Esophagus muscularis mucosa (tissue), 4 donors: Measurements from ENCODE around the gene VSNL1. TPM values are rescaled to one million over a fixed set of nuclear protein-coding genes. Genes with fewer than 3 reads are reported as not detected.

Source experiments
- DNase-seq: peaks from one replicate; pipeline ENCODE4 v3.0.0-alpha.2; 2017; ENCODE audit errors: extremely low spot score
- H3K27ac ChIP-seq, 4 donors: fragments of 200-600 bp; sonication (generic); replicated peaks in 1 of 4; 1 replicate in 3 of 4; 2 replicates in 1 of 4; pipeline ENCODE4 v1.5.1; 2016 to 2019; ENCODE audit warnings: mild to moderate bottlenecking in 1 of 4
- H3K27me3 ChIP-seq, 4 donors: fragments of 200-600 bp; sonication (generic); one replicate each; pipeline versions ENCODE4 v1.5.1 to v1.6.0; 2016 to 2019
- H3K36me3 ChIP-seq, 4 donors: fragments of 200-600 bp; sonication (generic); one replicate each; pipeline ENCODE4 v1.5.1; 2016 to 2019
- H3K4me1 ChIP-seq, 4 donors: fragments of 200-600 bp; sonication (generic); one replicate each; pipeline ENCODE4 v1.5.1; 2016 to 2019
- H3K4me3 ChIP-seq, 4 donors: fragments of 200-600 bp; sonication (generic); 1 replicate in 2 of 4; 2 replicates in 2 of 4; pipeline ENCODE4 v1.5.1; 2016 to 2019; ENCODE audit warnings: mild to moderate bottlenecking in 4 of 4, moderate library complexity in 1 of 4
- H3K9me3 ChIP-seq, 4 donors: fragments of 200-600 bp; sonication (generic); 1 replicate in 3 of 4; 2 replicates in 1 of 4; pipeline ENCODE4 v1.5.1; 2016 to 2019
- CTCF ChIP-seq, 3 experiments: fragments of 200-600 bp in 2 of 3; fragments of 450-650 bp in 1 of 3; sonication (generic) in 2 of 3; IDR thresholded peaks; one replicate each; pipeline ENCODE4 v1.5.1; 2017 to 2019; ENCODE audit warnings: antibody characterized with exemption in 3 of 3, mild to moderate bottlenecking in 2 of 3, moderate library complexity in 1 of 3
- EP300 ChIP-seq: sonication (generic); formaldehyde crosslinking; IDR thresholded peaks from one replicate; pipeline ENCODE4 v1.6.1; 2017; ENCODE audit warnings: antibody characterized with exemption
- POLR2A ChIP-seq: fragments of 450-650 bp; IDR thresholded peaks from one replicate; pipeline ENCODE4 v1.6.1; 2017; ENCODE audit warnings: antibody characterized with exemption, moderate library complexity, mild to moderate bottlenecking, low read depth
- POLR2AphosphoS5 ChIP-seq, 2 donors: sonication (generic); formaldehyde crosslinking; IDR thresholded peaks; one replicate each; pipeline ENCODE4 v1.6.1; 2017; ENCODE audit warnings: antibody characterized with exemption in 2 of 2
- WGBS: methylation state at CpG from one replicate; pipeline ENCODE4 v1.1.5; 2018; 5-methylcytosine and 5-hydroxymethylcytosine counted together
- intact Hi-C: fragments of 100-400 bp; cut with DNase I; formaldehyde crosslinking; loops from one replicate; pipeline ENCODE4 v1.15.1; 2023
- total RNA-seq, 4 donors: library from RNA; depleted of rRNA; stranded (reverse); fragments of >200 nt; gene quantifications; one replicate each; pipeline versions ENCODE4 v1.1.0 to v1.2.1, GENCODE V29; 2016

Gene VSNL1
- total RNA-seq, 4 donors from 2014 or later: 0.17 to 4.6 (median 2.1) TPM; not detected in 1

- no peak for DNase-seq
- H3K27ac ChIP-seq: no peak overlapping the region
- no peak overlapping the region for H3K4me3 ChIP-seq
- TF ChIP-seq CTCF (IDR thresholded peaks at IDR 0.05) (no peak), POLR2AphosphoS5 (IDR thresholded peaks at IDR 0.05) (no peak), EP300 (no peak)
- intact Hi-C loops: no loop called here
- H3K4me1 ChIP-seq: peaks cover 0 to 9% (median 0%) of the 10 kb centered on the region in 4 donors
- no peaks in the 10 kb centered on the region for H3K27me3 ChIP-seq
- H3K9me3 ChIP-seq: no peaks in the 10 kb centered on the region
- WGBS: 49% methylated on average over 2 of the region's 2 CpGs
- no peaks in the 10 kb centered on the region for H3K36me3 ChIP-seq
Observed at GRCh38 chr2:17628349-17629261, 88.1 kb downstream of the VSNL1 start.

- DNase-seq: no peak
- Histone ChIP-seq H3K27ac (no peak overlapping the region), H3K4me1 (peaks cover 0 to 9% (median 3%) of the 10 kb centered on the region in 4 donors), H3K4me3 (no peak overlapping the region), H3K27me3 (no peaks in the 10 kb centered on the region), H3K9me3 (no peaks in the 10 kb centered on the region), H3K36me3 (no peaks in the 10 kb centered on the region)
- WGBS: 90% methylated on average over 4 of the region's 4 CpGs
- TF ChIP-seq POLR2AphosphoS5 (IDR thresholded peaks at IDR 0.05) (no peak), POLR2A (no peak), EP300 (no peak), CTCF (IDR thresholded peaks at IDR 0.05) (no peak)
- intact Hi-C loops: no loop called here
Observed at GRCh38 chr2:17630089-17630488, 89.6 kb downstream of the VSNL1 start.

- 59% methylated on average over 4 of the region's 4 CpGs for WGBS
- no peak overlapping the region for H3K27ac ChIP-seq
- H3K27me3 ChIP-seq: no peaks in the 10 kb centered on the region
- intact Hi-C loops: no loop called here
- no peaks in the 10 kb centered on the region for H3K36me3 ChIP-seq
- no peak overlapping the region for H3K4me3 ChIP-seq
- no peaks in the 10 kb centered on the region for H3K9me3 ChIP-seq
- H3K4me1 ChIP-seq: peaks cover 0 to 5% (median 0%) of the 10 kb centered on the region in 4 donors
- no peak for DNase-seq
- no peak for TF ChIP-seq POLR2AphosphoS5 (IDR thresholded peaks at IDR 0.05)
- TF ChIP-seq EP300: no peak
- TF ChIP-seq POLR2A: no peak
- TF ChIP-seq CTCF (IDR thresholded peaks at IDR 0.05): no peak
Observed at GRCh38 chr2:17634997-17635396, 94.5 kb downstream of the VSNL1 start.

GRCh38 chr2:17636257-17636656 lies 95.8 kb downstream of the VSNL1 start:
- H3K36me3 ChIP-seq: no peaks in the 10 kb centered on the region
- intact Hi-C loops: no loop called here
- TF ChIP-seq CTCF (IDR thresholded peaks at IDR 0.05) (no peak), EP300 (no peak), POLR2AphosphoS5 (IDR thresholded peaks at IDR 0.05) (no peak), POLR2A (no peak)
- H3K27me3 ChIP-seq: no peaks in the 10 kb centered on the region
- no peak overlapping the region for H3K4me3 ChIP-seq
- no peak overlapping the region for H3K27ac ChIP-seq
- WGBS: 96% methylated on average over 3 of the region's 3 CpGs
- DNase-seq: no peak
- H3K4me1 ChIP-seq: peaks cover 0 to 5% (median 0%) of the 10 kb centered on the region in 4 donors
- H3K9me3 ChIP-seq: no peaks in the 10 kb centered on the region
